IMR-90 (cell line): ENCODE results near the gene BAD. TPM values are rescaled to one million over a fixed set of nuclear protein-coding genes. Genes with fewer than 3 reads are reported as not detected.

Experiments
- ATAC-seq: fragments of 200-7000 bp; cut with Tn5 transposase; 2 replicates; pipeline ENCODE4 v1.9.1; 2020; ENCODE audit warnings: low read depth, mild to moderate bottlenecking, moderate library complexity
- BruUV-seq: library from RNA; stranded (reverse); fragments of 400-500 nt; replicated peaks from 2 replicates; lab custom pipeline; 2021; lab: Mats Ljungman, UMichigan
- CTCF ChIA-PET: fragments of 300-600 bp; formaldehyde crosslinking; extraction: SDS; loops from one replicate; lab custom pipeline; 2021; ENCODE audit warnings: antibody characterized with exemption; lab: Yijun Ruan, JAX
- POLR2A ChIA-PET: fragments of 300-600 bp; sonication (Branson Sonifier 250); formaldehyde crosslinking; loops from one replicate; lab custom pipeline; 2022; ENCODE audit warnings: antibody characterized with exemption; ENCODE audit not compliant: unreplicated experiment; lab: Charles Lee
- DNase-seq: peaks from one replicate; pipeline ENCODE4 v3.0.0; 2013
- H2AFZ ChIP-seq: replicated peaks from 2 replicates; pipeline ENCODE3; 2013; ENCODE audit warnings: low read length, mild to moderate bottlenecking; ENCODE audit not compliant: poor library complexity
- H2AK5ac ChIP-seq: 2 replicates; pipeline ENCODE4 v1.6.1; 2013; ENCODE audit warnings: low read depth, low read length, inconsistent platforms
- H2AK9ac ChIP-seq: replicated peaks from 2 replicates; pipeline ENCODE3; 2013; ENCODE audit warnings: mild to moderate bottlenecking, low read depth, low read length, moderate library complexity; ENCODE audit not compliant: poor library complexity
- H2BK120ac ChIP-seq: 2 replicates; pipeline ENCODE4 v1.6.1; 2013; ENCODE audit warnings: low read depth, low read length, inconsistent platforms
- H2BK15ac ChIP-seq: 3 replicates; pipeline ENCODE4 v1.6.1; 2013; ENCODE audit warnings: low read depth, low read length, inconsistent platforms
- H2BK20ac ChIP-seq: 2 replicates; pipeline ENCODE4 v1.6.1; 2013; ENCODE audit warnings: low read depth, mild to moderate bottlenecking, inconsistent platforms, low read length, moderate library complexity
- H2BK5ac ChIP-seq: 2 replicates; pipeline ENCODE4 v1.6.1; 2013; ENCODE audit warnings: mild to moderate bottlenecking, low read depth, low read length, inconsistent platforms; ENCODE audit not compliant: poor library complexity, severe bottlenecking
- H3K14ac ChIP-seq: replicated peaks from 2 replicates; pipeline ENCODE4 v1.6.1; 2013; ENCODE audit warnings: low read depth, low read length, inconsistent platforms
- H3K18ac ChIP-seq: 2 replicates; pipeline ENCODE4 v1.6.1; 2013; ENCODE audit warnings: low read depth, low read length, control low read depth
- H3K23ac ChIP-seq: 2 replicates; pipeline ENCODE4 v1.6.1; 2013; ENCODE audit warnings: low read depth, low read length, inconsistent platforms
- H3K27ac ChIP-seq: 2 replicates; pipeline ENCODE4 v1.5.1; 2013; ENCODE audit warnings: mild to moderate bottlenecking, control low read depth, low read length; ENCODE audit not compliant: insufficient read depth
- H3K27me3 ChIP-seq: 2 replicates; pipeline ENCODE4 v1.6.1; 2013; ENCODE audit warnings: low read length; ENCODE audit not compliant: control insufficient read depth, insufficient read depth
- H3K36me3 ChIP-seq: 2 replicates; pipeline ENCODE4 v1.6.1; 2013; ENCODE audit warnings: low read length, mixed read lengths; ENCODE audit not compliant: control insufficient read depth, insufficient read depth
- H3K4ac ChIP-seq: 2 replicates; pipeline ENCODE4 v1.6.1; 2013; ENCODE audit warnings: low read depth, low read length, inconsistent platforms
- H3K4me1 ChIP-seq: 2 replicates; pipeline ENCODE4 v1.6.1; 2013; ENCODE audit warnings: low read length, mixed read lengths; ENCODE audit not compliant: control insufficient read depth, insufficient read depth
- H3K4me2 ChIP-seq: 2 replicates; pipeline ENCODE4 v1.6.1; 2013; ENCODE audit warnings: low read depth, mild to moderate bottlenecking, control low read depth, low read length, moderate library complexity
- H3K4me3 ChIP-seq: 2 replicates; pipeline ENCODE4 v1.5.1; 2013; ENCODE audit warnings: low read depth, mild to moderate bottlenecking, control low read depth, low read length, moderate library complexity; ENCODE audit not compliant: insufficient read depth
- H3K56ac ChIP-seq: 2 replicates; pipeline ENCODE4 v1.6.1; 2013; ENCODE audit warnings: low read length, inconsistent platforms; ENCODE audit not compliant: insufficient read depth; ENCODE audit errors: extremely low read depth
- H3K79me1 ChIP-seq, 2 experiments: 2 replicates each; pipeline ENCODE4 v1.6.1; 2013; ENCODE audit warnings: low read length in 2 of 2, inconsistent platforms in 1 of 2, low read depth in 1 of 2
- H3K9ac ChIP-seq: 2 replicates; pipeline ENCODE4 v1.6.1; 2013; ENCODE audit warnings: low read depth, low read length, control low read depth
- H3K9me1 ChIP-seq: 2 replicates; pipeline ENCODE4 v1.6.1; 2013; ENCODE audit warnings: low read length, inconsistent platforms; ENCODE audit not compliant: insufficient read depth
- H3K9me3 ChIP-seq: 2 replicates; pipeline ENCODE4 v1.6.1; 2013; ENCODE audit warnings: low read length; ENCODE audit not compliant: control insufficient read depth, insufficient read depth
- H4K20me1 ChIP-seq: 2 replicates; pipeline ENCODE4 v1.6.1; 2013; ENCODE audit warnings: low read length, inconsistent platforms; ENCODE audit not compliant: insufficient read depth
- H4K5ac ChIP-seq: 2 replicates; pipeline ENCODE4 v1.6.1; 2013; ENCODE audit warnings: mild to moderate bottlenecking, low read depth, low read length, control low read depth
- H4K8ac ChIP-seq, 2 experiments: 2 replicates each; pipeline ENCODE4 v1.6.1; 2013; ENCODE audit warnings: low read depth in 2 of 2, low read length in 2 of 2, control low read depth in 1 of 2, inconsistent platforms in 1 of 2
- H4K91ac ChIP-seq: 2 replicates; pipeline ENCODE4 v1.6.1; 2013; ENCODE audit warnings: low read depth, low read length, inconsistent platforms; ENCODE audit not compliant: insufficient read depth
- BHLHE40 ChIP-seq: fragments of 150-350 bp; IDR thresholded peaks from 2 replicates; pipeline ENCODE4 v1.6.1; 2016; ENCODE audit warnings: mild to moderate bottlenecking, low read depth, low read length
- CEBPB ChIP-seq: IDR thresholded peaks from 2 replicates; pipeline ENCODE4 v1.6.1; 2012; ENCODE audit warnings: low read depth, low read length, improper control_type of control experiment
- MAFK ChIP-seq: IDR thresholded peaks from 2 replicates; pipeline ENCODE4 v1.6.1; 2012; ENCODE audit warnings: low read depth, low read length, improper control_type of control experiment
- RCOR1 ChIP-seq: IDR thresholded peaks from 2 replicates; pipeline ENCODE4 v1.6.1; 2012; ENCODE audit warnings: mild to moderate bottlenecking, low read length, improper control_type of control experiment; ENCODE audit not compliant: insufficient replicate concordance
- SMC3 ChIP-seq: fragments of 150-350 bp; IDR thresholded peaks from 2 replicates; pipeline ENCODE4 v1.6.1; 2016; ENCODE audit warnings: low read depth, mild to moderate bottlenecking, antibody characterized with exemption, low read length, moderate library complexity
- WGBS, 2 experiments: methylation state at CpG; one replicate each; pipeline versions ENCODE4 v1.1.5 to v1.1.7; 2013; ENCODE audit warnings: missing lambda C conversion rate in 2 of 2; ENCODE audit not compliant: insufficient read length in 1 of 2; ENCODE audit errors: extremely low coverage in 2 of 2; 5-methylcytosine and 5-hydroxymethylcytosine counted together
- dilution Hi-C: fragments of 300-500 bp; cut with HindIII; formaldehyde crosslinking; loops from one replicate; pipeline ENCODE4 v1.14.3; 2018; ENCODE audit warnings: low sequenced_read_pairs; ENCODE audit not compliant: unreplicated experiment
- in situ Hi-C: fragments of 300-500 bp; cut with MboI; formaldehyde crosslinking; loops from 3 replicates; pipeline ENCODE4 v1.14.3; 2019; ENCODE audit warnings: low sequenced_read_pairs, inconsistent platforms, mixed read lengths
- intact Hi-C: fragments of 100-400 bp; cut with micrococcal nuclease; formaldehyde crosslinking; loops from 2 replicates; pipeline ENCODE4 v1.10.0; 2022
- polyA plus RNA-seq, 3 experiments: library from polyadenylated mRNA; depleted of rRNA; stranded (reverse); fragments of >200 nt; gene quantifications; 2 replicates each; pipeline ENCODE4 v1.2.3, GENCODE V29; 2012; ENCODE audit warnings: low replicate concordance in 1 of 3
- total RNA-seq: library from RNA; depleted of rRNA; stranded (reverse); fragments of >200 nt; gene quantifications from 2 replicates; pipeline ENCODE4 v1.2.3, GENCODE V29; 2012
- TF ChIP-seq, protein P1 (sequence below): fragments of 150-350 bp; IDR thresholded peaks from 2 replicates; pipeline ENCODE4 v1.6.1; 2016; ENCODE audit warnings: low read depth, mild to moderate bottlenecking, low read length, moderate library complexity, borderline replicate concordance
- TF ChIP-seq, protein P2 (sequence below): fragments of 150-350 bp; IDR thresholded peaks from 2 replicates; pipeline ENCODE4 v1.6.1; 2017; ENCODE audit warnings: mild to moderate bottlenecking, antibody characterized with exemption, low read length, low read depth
- TF ChIP-seq, protein P3 (sequence below): conservative IDR thresholded peaks from 2 replicates; pipeline ENCODE4 v1.5.1; 2012; ENCODE audit warnings: mild to moderate bottlenecking, low read depth, low read length, improper control_type of control experiment

Gene BAD
- total and polyA plus RNA-seq, 2 of the 4 experiments (the other 2 are of a cell fraction) = 30.3 to 68.0 TPM

DNA sequence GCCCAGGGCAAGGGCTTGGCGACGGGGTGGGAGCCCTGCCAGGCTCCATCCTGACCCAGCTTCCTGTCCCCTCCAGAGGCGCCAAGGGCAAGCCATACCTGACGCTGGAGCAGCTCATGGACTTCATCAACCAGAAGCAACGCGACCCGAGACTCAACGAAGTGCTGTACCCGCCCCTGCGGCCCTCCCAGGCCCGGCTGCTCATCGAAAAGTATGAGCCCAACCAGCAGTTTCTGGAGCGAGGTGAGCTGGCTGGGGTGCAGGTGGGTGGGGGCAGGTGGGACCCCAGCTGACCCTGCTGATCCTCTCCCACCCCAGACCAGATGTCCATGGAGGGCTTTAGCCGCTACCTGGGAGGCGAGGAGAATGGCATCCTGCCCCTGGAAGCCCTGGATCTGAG, 28.2 kb downstream of the BAD start:
- Histone ChIP-seq H3K14ac (no peak overlapping the region), H3K9ac (no peak overlapping the region), H2AK9ac (no peak overlapping the region), H3K4me1 (peaks cover 7% of the 10 kb centered on the region), H3K4me3 (no peak overlapping the region), H4K20me1 (peaks cover 5% of the 10 kb centered on the region; the same call in 1 of the 2 replicates), H2BK20ac (no peak overlapping the region), H3K9me1 (no peaks in the 10 kb centered on the region), H3K56ac (no peak overlapping the region), H3K36me3 (peaks cover 46% of the 10 kb centered on the region), H4K5ac (no peak overlapping the region), H2BK5ac (no peak overlapping the region), H3K27me3 (no peaks in the 10 kb centered on the region), H2AFZ (no peak overlapping the region), H3K79me1 (peaks cover 14 to 70% of the 10 kb centered on the region in 2 experiments), H3K18ac (no peak overlapping the region), H4K8ac (no peak overlapping the region), H4K91ac (no peak overlapping the region), H2BK15ac (no peak overlapping the region), H3K23ac (no peak overlapping the region), H2AK5ac (no peak overlapping the region), H2BK120ac (no peak overlapping the region), H3K27ac (no peak overlapping the region), H3K4ac (no peak overlapping the region), H3K4me2 (no peak overlapping the region), H3K9me3 (no peaks in the 10 kb centered on the region)
- ChIA-PET POLR2A (no interaction called here), CTCF (no interaction called here)
- DNase-seq (no peak), ATAC-seq (no peak)
- WGBS, 2 experiments = 94% methylated on average over 2 of the region's 15 CpGs; no CpG with 5 or more reads in 1 of the 2 experiments
- in situ Hi-C loops = no loop called here
- intact Hi-C loops = no loop called here
- BruUV-seq = no TSS peak
- TF ChIP-seq RCOR1 (no peak), MAFK (no peak), BHLHE40 (no peak), CEBPB (no peak), SMC3 (no peak)
- TF ChIP-seq, protein P1, sequence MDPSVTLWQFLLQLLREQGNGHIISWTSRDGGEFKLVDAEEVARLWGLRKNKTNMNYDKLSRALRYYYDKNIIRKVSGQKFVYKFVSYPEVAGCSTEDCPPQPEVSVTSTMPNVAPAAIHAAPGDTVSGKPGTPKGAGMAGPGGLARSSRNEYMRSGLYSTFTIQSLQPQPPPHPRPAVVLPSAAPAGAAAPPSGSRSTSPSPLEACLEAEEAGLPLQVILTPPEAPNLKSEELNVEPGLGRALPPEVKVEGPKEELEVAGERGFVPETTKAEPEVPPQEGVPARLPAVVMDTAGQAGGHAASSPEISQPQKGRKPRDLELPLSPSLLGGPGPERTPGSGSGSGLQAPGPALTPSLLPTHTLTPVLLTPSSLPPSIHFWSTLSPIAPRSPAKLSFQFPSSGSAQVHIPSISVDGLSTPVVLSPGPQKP = no peak
- TF ChIP-seq, protein P2, sequence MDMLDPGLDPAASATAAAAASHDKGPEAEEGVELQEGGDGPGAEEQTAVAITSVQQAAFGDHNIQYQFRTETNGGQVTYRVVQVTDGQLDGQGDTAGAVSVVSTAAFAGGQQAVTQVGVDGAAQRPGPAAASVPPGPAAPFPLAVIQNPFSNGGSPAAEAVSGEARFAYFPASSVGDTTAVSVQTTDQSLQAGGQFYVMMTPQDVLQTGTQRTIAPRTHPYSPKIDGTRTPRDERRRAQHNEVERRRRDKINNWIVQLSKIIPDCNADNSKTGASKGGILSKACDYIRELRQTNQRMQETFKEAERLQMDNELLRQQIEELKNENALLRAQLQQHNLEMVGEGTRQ = no peak
- TF ChIP-seq, protein P3, sequence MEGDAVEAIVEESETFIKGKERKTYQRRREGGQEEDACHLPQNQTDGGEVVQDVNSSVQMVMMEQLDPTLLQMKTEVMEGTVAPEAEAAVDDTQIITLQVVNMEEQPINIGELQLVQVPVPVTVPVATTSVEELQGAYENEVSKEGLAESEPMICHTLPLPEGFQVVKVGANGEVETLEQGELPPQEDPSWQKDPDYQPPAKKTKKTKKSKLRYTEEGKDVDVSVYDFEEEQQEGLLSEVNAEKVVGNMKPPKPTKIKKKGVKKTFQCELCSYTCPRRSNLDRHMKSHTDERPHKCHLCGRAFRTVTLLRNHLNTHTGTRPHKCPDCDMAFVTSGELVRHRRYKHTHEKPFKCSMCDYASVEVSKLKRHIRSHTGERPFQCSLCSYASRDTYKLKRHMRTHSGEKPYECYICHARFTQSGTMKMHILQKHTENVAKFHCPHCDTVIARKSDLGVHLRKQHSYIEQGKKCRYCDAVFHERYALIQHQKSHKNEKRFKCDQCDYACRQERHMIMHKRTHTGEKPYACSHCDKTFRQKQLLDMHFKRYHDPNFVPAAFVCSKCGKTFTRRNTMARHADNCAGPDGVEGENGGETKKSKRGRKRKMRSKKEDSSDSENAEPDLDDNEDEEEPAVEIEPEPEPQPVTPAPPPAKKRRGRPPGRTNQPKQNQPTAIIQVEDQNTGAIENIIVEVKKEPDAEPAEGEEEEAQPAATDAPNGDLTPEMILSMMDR = no peak
- dilution Hi-C loops = no loop called here
